Neural cell (in vitro differentiated cells): Measurements from ENCODE around the gene POLE. TPM values are rescaled to one million over a fixed set of nuclear protein-coding genes. Genes with fewer than 3 reads are reported as not detected.

ENCODE experiments used
- H2AFZ ChIP-seq: fragments of 200-600, 300-800 bp; sonication (generic), shearing (Covaris generic); 2 replicates; pipeline ENCODE4 v1.6.0; 2014; ENCODE audit warnings: low read depth, mild to moderate bottlenecking, antibody characterized with exemption, low read length, moderate library complexity
- H3F3A ChIP-seq: fragments of 200-600 bp; shearing (Covaris generic); 2 replicates; pipeline ENCODE4 v1.6.1; 2016; ENCODE audit warnings: mild to moderate bottlenecking, moderate library complexity, mixed read lengths, antibody characterized with exemption, low read length; ENCODE audit not compliant: insufficient read depth, poor library complexity, severe bottlenecking
- H3K27ac ChIP-seq: fragments of 200-600, 300-800 bp; sonication (generic), shearing (Covaris generic); 2 replicates; pipeline ENCODE4 v1.5.1; 2014; ENCODE audit warnings: mild to moderate bottlenecking, low read length, moderate library complexity
- H3K27me3 ChIP-seq: fragments of 300-800, 200-600 bp; sonication (generic), shearing (Covaris generic); 2 replicates; pipeline ENCODE4 v1.6.0; 2014; ENCODE audit warnings: mild to moderate bottlenecking, low read depth, low read length, moderate library complexity; ENCODE audit not compliant: insufficient read depth
- H3K36me3 ChIP-seq: fragments of 300-800, 200-600 bp; sonication (generic), shearing (Covaris generic); 2 replicates; pipeline ENCODE4 v1.5.1; 2014; ENCODE audit warnings: mild to moderate bottlenecking, antibody characterized with exemption, low read length, moderate library complexity; ENCODE audit not compliant: insufficient read depth
- H3K4me2 ChIP-seq: fragments of 300-800, 200-600 bp; sonication (generic), shearing (Covaris generic); 2 replicates; pipeline ENCODE4 v1.6.0; 2014; ENCODE audit warnings: mild to moderate bottlenecking, low read length
- H3K4me3 ChIP-seq: fragments of 300-800, 200-600 bp; sonication (generic), shearing (Covaris generic); 2 replicates; pipeline ENCODE4 v1.5.1; 2014; ENCODE audit warnings: mild to moderate bottlenecking, low read length, moderate library complexity
- H3K79me2 ChIP-seq: fragments of 200-600 bp; shearing (Covaris generic); replicated peaks from 2 replicates; pipeline ENCODE4 v1.6.0; 2014; ENCODE audit warnings: mild to moderate bottlenecking, low read length, moderate library complexity; ENCODE audit not compliant: insufficient read depth
- H3K9ac ChIP-seq: fragments of 300-800, 200-600 bp; sonication (generic), shearing (Covaris generic); 2 replicates; pipeline ENCODE4 v1.6.1; 2016; ENCODE audit warnings: mild to moderate bottlenecking, low read length, mixed read lengths
- H3K9me2 ChIP-seq: fragments of 200-600 bp; shearing (Covaris generic); 2 replicates; pipeline ENCODE4 v1.6.1; 2016; ENCODE audit warnings: mild to moderate bottlenecking, low read length, mixed read lengths; ENCODE audit not compliant: insufficient read depth
- H3K9me3 ChIP-seq: fragments of 200-600, 300-800 bp; sonication (generic), shearing (Covaris generic); 2 replicates; pipeline ENCODE4 v1.6.1; 2016; ENCODE audit warnings: mild to moderate bottlenecking, mixed run types, low read length, moderate library complexity, mixed read lengths
- H4K20me1 ChIP-seq: fragments of 200-600 bp; shearing (Covaris generic); 2 replicates; pipeline ENCODE4 v1.6.1; 2016; ENCODE audit warnings: mild to moderate bottlenecking, mixed run types; ENCODE audit not compliant: insufficient read depth
- EP300 ChIP-seq: fragments of 450-650 bp; conservative IDR thresholded peaks from 2 replicates; pipeline ENCODE4 v1.6.1; 2014; ENCODE audit warnings: antibody characterized with exemption, mild to moderate bottlenecking, moderate library complexity; ENCODE audit not compliant: poor library complexity, severe bottlenecking
- EZH2 ChIP-seq: fragments of 200-600, 300-800 bp; shearing (Covaris generic), sonication (generic); IDR thresholded peaks from 2 replicates; pipeline ENCODE4 v1.6.1; 2014; ENCODE audit warnings: antibody characterized with exemption, low read length, borderline replicate concordance, mild to moderate bottlenecking; ENCODE audit not compliant: insufficient read depth, poor library complexity, severe bottlenecking
- MXI1 ChIP-seq: fragments of 450-650 bp; conservative IDR thresholded peaks from 2 replicates; pipeline ENCODE4 v1.6.1; 2014; ENCODE audit warnings: antibody characterized with exemption, mild to moderate bottlenecking; ENCODE audit not compliant: poor library complexity, severe bottlenecking
- POLR2AphosphoS5 ChIP-seq: IDR thresholded peaks from 2 replicates; pipeline ENCODE4 v1.6.1; 2012
- RAD21 ChIP-seq: fragments of 450-650 bp; conservative IDR thresholded peaks from 2 replicates; pipeline ENCODE4 v1.6.1; 2014; ENCODE audit warnings: antibody characterized with exemption, mild to moderate bottlenecking, moderate library complexity
- REST ChIP-seq: IDR thresholded peaks from 2 replicates; pipeline ENCODE4 v1.6.1; 2012; ENCODE audit warnings: borderline replicate concordance
- SMC3 ChIP-seq: fragments of 450-650 bp; conservative IDR thresholded peaks from 2 replicates; pipeline ENCODE4 v1.6.1; 2014; ENCODE audit warnings: antibody characterized with exemption, mild to moderate bottlenecking, moderate library complexity; ENCODE audit not compliant: poor library complexity
- TAF1 ChIP-seq: IDR thresholded peaks from 2 replicates; pipeline ENCODE4 v1.6.1; 2012; ENCODE audit warnings: low read depth
- polyA plus RNA-seq: library from polyadenylated mRNA; depleted of rRNA; stranded (reverse); fragments of >200 nt; gene quantifications from 2 replicates; pipeline ENCODE4 v1.2.3, GENCODE V29; 2014
- TF ChIP-seq, protein P1 (sequence below): fragments of 450-650 bp; IDR thresholded peaks from 2 replicates; pipeline ENCODE4 v1.5.1; 2014; ENCODE audit warnings: antibody characterized with exemption, mild to moderate bottlenecking, moderate library complexity; ENCODE audit not compliant: poor library complexity, severe bottlenecking

Gene POLE
- polyA plus RNA-seq, 1 donor from 2014 or later: 8.5 TPM

DNA sequence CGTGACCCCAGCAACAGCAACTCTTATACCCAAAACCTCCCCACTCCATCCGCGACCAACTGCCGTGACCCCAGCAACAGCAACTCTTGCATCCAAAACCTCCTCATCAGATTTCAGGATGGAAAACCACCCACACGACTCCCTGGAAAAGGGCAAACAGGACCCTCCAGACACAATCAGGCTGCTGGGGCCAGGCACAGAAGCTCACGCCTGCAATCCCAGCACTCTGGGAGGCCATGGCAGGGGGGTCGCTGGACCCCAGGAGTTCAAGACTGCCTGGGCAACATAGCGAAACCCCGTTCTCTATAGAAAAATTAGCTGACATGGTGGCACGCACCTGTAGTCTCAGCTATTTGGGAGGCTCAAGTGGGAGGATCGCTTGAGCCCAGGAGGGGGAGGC, 43.2 kb upstream of the POLE start:
- Histone ChIP-seq H3K4me2 (no peak overlapping the region), H4K20me1 (no peaks in the 10 kb centered on the region), H3F3A (no peaks in the 10 kb centered on the region), H3K9ac (no peak overlapping the region), H2AFZ (no peak overlapping the region), H3K36me3 (no peaks in the 10 kb centered on the region), H3K79me2 (no peaks in the 10 kb centered on the region), H3K9me2 (no peaks in the 10 kb centered on the region), H3K4me3 (no peak overlapping the region), H3K27ac (no peak overlapping the region), H3K27me3 (no peaks in the 10 kb centered on the region), H3K9me3 (no peaks in the 10 kb centered on the region)
- TF ChIP-seq EP300 (no peak), TAF1 (no peak), SMC3 (no peak), RAD21 (no peak), EZH2 (no peak), MXI1 (no peak), REST (no peak), POLR2AphosphoS5 (no peak)
- TF ChIP-seq, protein P1, sequence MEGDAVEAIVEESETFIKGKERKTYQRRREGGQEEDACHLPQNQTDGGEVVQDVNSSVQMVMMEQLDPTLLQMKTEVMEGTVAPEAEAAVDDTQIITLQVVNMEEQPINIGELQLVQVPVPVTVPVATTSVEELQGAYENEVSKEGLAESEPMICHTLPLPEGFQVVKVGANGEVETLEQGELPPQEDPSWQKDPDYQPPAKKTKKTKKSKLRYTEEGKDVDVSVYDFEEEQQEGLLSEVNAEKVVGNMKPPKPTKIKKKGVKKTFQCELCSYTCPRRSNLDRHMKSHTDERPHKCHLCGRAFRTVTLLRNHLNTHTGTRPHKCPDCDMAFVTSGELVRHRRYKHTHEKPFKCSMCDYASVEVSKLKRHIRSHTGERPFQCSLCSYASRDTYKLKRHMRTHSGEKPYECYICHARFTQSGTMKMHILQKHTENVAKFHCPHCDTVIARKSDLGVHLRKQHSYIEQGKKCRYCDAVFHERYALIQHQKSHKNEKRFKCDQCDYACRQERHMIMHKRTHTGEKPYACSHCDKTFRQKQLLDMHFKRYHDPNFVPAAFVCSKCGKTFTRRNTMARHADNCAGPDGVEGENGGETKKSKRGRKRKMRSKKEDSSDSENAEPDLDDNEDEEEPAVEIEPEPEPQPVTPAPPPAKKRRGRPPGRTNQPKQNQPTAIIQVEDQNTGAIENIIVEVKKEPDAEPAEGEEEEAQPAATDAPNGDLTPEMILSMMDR: no peak

DNA sequence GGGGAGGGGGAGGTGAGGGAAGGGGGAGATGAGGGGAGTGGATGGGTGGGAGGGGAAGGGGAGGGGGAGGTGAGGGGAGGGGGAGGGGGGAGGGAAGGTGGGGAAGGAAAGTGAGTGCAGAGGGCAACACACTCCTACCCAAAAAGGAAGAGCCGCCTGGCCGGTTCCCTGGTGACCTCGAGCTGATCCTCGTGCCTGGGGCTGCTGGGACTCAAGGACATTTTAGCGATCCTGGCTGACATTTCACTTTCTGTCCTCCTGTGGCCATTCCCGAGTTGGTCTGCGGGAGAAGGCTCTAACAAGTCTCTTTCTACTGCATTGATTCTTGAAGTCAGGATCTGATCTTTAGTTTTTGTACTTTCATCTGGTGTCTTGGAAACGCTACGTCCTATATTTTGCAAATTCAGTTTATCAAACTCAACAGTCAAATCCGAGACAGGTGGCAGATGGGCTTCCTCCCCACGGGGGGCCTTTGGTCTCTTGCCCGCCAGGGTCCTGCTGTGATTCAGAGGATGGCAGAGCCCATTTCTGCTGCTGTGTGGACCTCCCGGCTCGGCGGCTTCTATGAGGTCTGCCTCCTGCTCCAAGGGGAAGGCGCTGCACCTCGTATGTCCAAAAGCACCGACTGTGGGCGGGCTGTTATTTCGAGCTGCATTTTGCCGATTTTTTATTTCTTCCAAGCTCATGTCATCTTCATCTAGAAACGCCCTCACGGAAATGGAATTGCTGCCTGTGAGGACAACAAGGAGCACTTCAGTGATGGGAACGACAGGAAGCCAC, 42.6 kb upstream of the POLE start:
- TF ChIP-seq, protein P1: no peak
- Histone ChIP-seq H3K36me3 (no peaks in the 10 kb centered on the region), H3K27me3 (no peaks in the 10 kb centered on the region), H3K9me2 (no peaks in the 10 kb centered on the region), H3K79me2 (no peaks in the 10 kb centered on the region), H3K9ac (no peak overlapping the region), H3K27ac (no peak overlapping the region), H4K20me1 (no peaks in the 10 kb centered on the region), H3K4me3 (no peak overlapping the region), H3F3A (no peaks in the 10 kb centered on the region), H3K4me2 (no peak overlapping the region), H3K9me3 (no peaks in the 10 kb centered on the region), H2AFZ (no peak overlapping the region)
